IMR-90 (cell line): Measurements from ENCODE around the gene CDKL1. TPM values are rescaled to one million over a fixed set of nuclear protein-coding genes. Genes with fewer than 3 reads are reported as not detected.

Experiments
- ATAC-seq: fragments of 200-7000 bp; cut with Tn5 transposase; 2 replicates; pipeline ENCODE4 v1.9.1; 2020; ENCODE audit warnings: low read depth, mild to moderate bottlenecking, moderate library complexity
- BruUV-seq: library from RNA; stranded (reverse); fragments of 400-500 nt; replicated peaks from 2 replicates; lab custom pipeline; 2021; lab: Mats Ljungman, UMichigan
- CTCF ChIA-PET: fragments of 300-600 bp; formaldehyde crosslinking; extraction: SDS; loops from one replicate; lab custom pipeline; 2021; ENCODE audit warnings: antibody characterized with exemption; lab: Yijun Ruan, JAX
- POLR2A ChIA-PET: fragments of 300-600 bp; sonication (Branson Sonifier 250); formaldehyde crosslinking; loops from one replicate; lab custom pipeline; 2022; ENCODE audit warnings: antibody characterized with exemption; ENCODE audit not compliant: unreplicated experiment; lab: Charles Lee
- DNase-seq: peaks from one replicate; pipeline ENCODE4 v3.0.0; 2013
- H2AFZ ChIP-seq: replicated peaks from 2 replicates; pipeline ENCODE3; 2013; ENCODE audit warnings: low read length, mild to moderate bottlenecking; ENCODE audit not compliant: poor library complexity
- H2AK5ac ChIP-seq: 2 replicates; pipeline ENCODE4 v1.6.1; 2013; ENCODE audit warnings: low read depth, low read length, inconsistent platforms
- H2AK9ac ChIP-seq: replicated peaks from 2 replicates; pipeline ENCODE3; 2013; ENCODE audit warnings: mild to moderate bottlenecking, low read depth, low read length, moderate library complexity; ENCODE audit not compliant: poor library complexity
- H2BK120ac ChIP-seq: 2 replicates; pipeline ENCODE4 v1.6.1; 2013; ENCODE audit warnings: low read depth, low read length, inconsistent platforms
- H2BK15ac ChIP-seq: 3 replicates; pipeline ENCODE4 v1.6.1; 2013; ENCODE audit warnings: low read depth, low read length, inconsistent platforms
- H2BK20ac ChIP-seq: 2 replicates; pipeline ENCODE4 v1.6.1; 2013; ENCODE audit warnings: low read depth, mild to moderate bottlenecking, inconsistent platforms, low read length, moderate library complexity
- H2BK5ac ChIP-seq: 2 replicates; pipeline ENCODE4 v1.6.1; 2013; ENCODE audit warnings: mild to moderate bottlenecking, low read depth, low read length, inconsistent platforms; ENCODE audit not compliant: poor library complexity, severe bottlenecking
- H3K14ac ChIP-seq: replicated peaks from 2 replicates; pipeline ENCODE4 v1.6.1; 2013; ENCODE audit warnings: low read depth, low read length, inconsistent platforms
- H3K18ac ChIP-seq: 2 replicates; pipeline ENCODE4 v1.6.1; 2013; ENCODE audit warnings: low read depth, low read length, control low read depth
- H3K23ac ChIP-seq: 2 replicates; pipeline ENCODE4 v1.6.1; 2013; ENCODE audit warnings: low read depth, low read length, inconsistent platforms
- H3K27ac ChIP-seq: 2 replicates; pipeline ENCODE4 v1.5.1; 2013; ENCODE audit warnings: mild to moderate bottlenecking, control low read depth, low read length; ENCODE audit not compliant: insufficient read depth
- H3K27me3 ChIP-seq: 2 replicates; pipeline ENCODE4 v1.6.1; 2013; ENCODE audit warnings: low read length; ENCODE audit not compliant: control insufficient read depth, insufficient read depth
- H3K36me3 ChIP-seq: 2 replicates; pipeline ENCODE4 v1.6.1; 2013; ENCODE audit warnings: low read length, mixed read lengths; ENCODE audit not compliant: control insufficient read depth, insufficient read depth
- H3K4ac ChIP-seq: 2 replicates; pipeline ENCODE4 v1.6.1; 2013; ENCODE audit warnings: low read depth, low read length, inconsistent platforms
- H3K4me1 ChIP-seq: 2 replicates; pipeline ENCODE4 v1.6.1; 2013; ENCODE audit warnings: low read length, mixed read lengths; ENCODE audit not compliant: control insufficient read depth, insufficient read depth
- H3K4me2 ChIP-seq: 2 replicates; pipeline ENCODE4 v1.6.1; 2013; ENCODE audit warnings: low read depth, mild to moderate bottlenecking, control low read depth, low read length, moderate library complexity
- H3K4me3 ChIP-seq: 2 replicates; pipeline ENCODE4 v1.5.1; 2013; ENCODE audit warnings: low read depth, mild to moderate bottlenecking, control low read depth, low read length, moderate library complexity; ENCODE audit not compliant: insufficient read depth
- H3K56ac ChIP-seq: 2 replicates; pipeline ENCODE4 v1.6.1; 2013; ENCODE audit warnings: low read length, inconsistent platforms; ENCODE audit not compliant: insufficient read depth; ENCODE audit errors: extremely low read depth
- H3K79me1 ChIP-seq, 2 experiments: 2 replicates each; pipeline ENCODE4 v1.6.1; 2013; ENCODE audit warnings: low read length in 2 of 2, inconsistent platforms in 1 of 2, low read depth in 1 of 2
- H3K9ac ChIP-seq: 2 replicates; pipeline ENCODE4 v1.6.1; 2013; ENCODE audit warnings: low read depth, low read length, control low read depth
- H3K9me1 ChIP-seq: 2 replicates; pipeline ENCODE4 v1.6.1; 2013; ENCODE audit warnings: low read length, inconsistent platforms; ENCODE audit not compliant: insufficient read depth
- H3K9me3 ChIP-seq: 2 replicates; pipeline ENCODE4 v1.6.1; 2013; ENCODE audit warnings: low read length; ENCODE audit not compliant: control insufficient read depth, insufficient read depth
- H4K20me1 ChIP-seq: 2 replicates; pipeline ENCODE4 v1.6.1; 2013; ENCODE audit warnings: low read length, inconsistent platforms; ENCODE audit not compliant: insufficient read depth
- H4K5ac ChIP-seq: 2 replicates; pipeline ENCODE4 v1.6.1; 2013; ENCODE audit warnings: mild to moderate bottlenecking, low read depth, low read length, control low read depth
- H4K8ac ChIP-seq, 2 experiments: 2 replicates each; pipeline ENCODE4 v1.6.1; 2013; ENCODE audit warnings: low read depth in 2 of 2, low read length in 2 of 2, control low read depth in 1 of 2, inconsistent platforms in 1 of 2
- H4K91ac ChIP-seq: 2 replicates; pipeline ENCODE4 v1.6.1; 2013; ENCODE audit warnings: low read depth, low read length, inconsistent platforms; ENCODE audit not compliant: insufficient read depth
- CHD1 ChIP-seq: IDR thresholded peaks from 2 replicates; pipeline ENCODE4 v1.6.1; 2012; ENCODE audit warnings: low read depth, low read length, improper control_type of control experiment
- CTCF ChIP-seq: conservative IDR thresholded peaks from 2 replicates; pipeline ENCODE4 v1.5.1; 2012; ENCODE audit warnings: mild to moderate bottlenecking, low read depth, low read length, improper control_type of control experiment
- FOS ChIP-seq: fragments of 150-350 bp; IDR thresholded peaks from 2 replicates; pipeline ENCODE4 v1.6.1; 2016; ENCODE audit warnings: low read depth, low read length
- MAFK ChIP-seq: IDR thresholded peaks from 2 replicates; pipeline ENCODE4 v1.6.1; 2012; ENCODE audit warnings: low read depth, low read length, improper control_type of control experiment
- NFE2L2 ChIP-seq: fragments of 150-350 bp; IDR thresholded peaks from 2 replicates; pipeline ENCODE4 v1.6.1; 2016; ENCODE audit warnings: low read depth, mild to moderate bottlenecking, low read length
- POLR2A ChIP-seq: IDR thresholded peaks from 2 replicates; pipeline ENCODE4 v1.6.1; 2012; ENCODE audit warnings: mild to moderate bottlenecking, low read depth, low read length
- RCOR1 ChIP-seq: IDR thresholded peaks from 2 replicates; pipeline ENCODE4 v1.6.1; 2012; ENCODE audit warnings: mild to moderate bottlenecking, low read length, improper control_type of control experiment; ENCODE audit not compliant: insufficient replicate concordance
- RFX5 ChIP-seq: IDR thresholded peaks from 2 replicates; pipeline ENCODE4 v1.8.0; 2012; ENCODE audit warnings: low read depth, mild to moderate bottlenecking, low read length, moderate library complexity
- USF2 ChIP-seq: fragments of 150-350 bp; IDR thresholded peaks from 2 replicates; pipeline ENCODE4 v1.6.1; 2017; ENCODE audit warnings: mild to moderate bottlenecking, antibody characterized with exemption, low read length, low read depth
- WGBS, 2 experiments: methylation state at CpG; one replicate each; pipeline versions ENCODE4 v1.1.5 to v1.1.7; 2013; ENCODE audit warnings: missing lambda C conversion rate in 2 of 2; ENCODE audit not compliant: insufficient read length in 1 of 2; ENCODE audit errors: extremely low coverage in 2 of 2; 5-methylcytosine and 5-hydroxymethylcytosine counted together
- dilution Hi-C: fragments of 300-500 bp; cut with HindIII; formaldehyde crosslinking; loops from one replicate; pipeline ENCODE4 v1.14.3; 2018; ENCODE audit warnings: low sequenced_read_pairs; ENCODE audit not compliant: unreplicated experiment
- in situ Hi-C: fragments of 300-500 bp; cut with MboI; formaldehyde crosslinking; loops from 3 replicates; pipeline ENCODE4 v1.14.3; 2019; ENCODE audit warnings: low sequenced_read_pairs, inconsistent platforms, mixed read lengths
- intact Hi-C: fragments of 100-400 bp; cut with micrococcal nuclease; formaldehyde crosslinking; loops from 2 replicates; pipeline ENCODE4 v1.10.0; 2022
- polyA plus RNA-seq, 3 experiments: library from polyadenylated mRNA; depleted of rRNA; stranded (reverse); fragments of >200 nt; gene quantifications; 2 replicates each; pipeline ENCODE4 v1.2.3, GENCODE V29; 2012; ENCODE audit warnings: low replicate concordance in 1 of 3
- total RNA-seq: library from RNA; depleted of rRNA; stranded (reverse); fragments of >200 nt; gene quantifications from 2 replicates; pipeline ENCODE4 v1.2.3, GENCODE V29; 2012

CDKL1 gene
- total and polyA plus RNA-seq, 2 of the 4 experiments (the other 2 are of a cell fraction), result 1.9 to 3.8 TPM

GRCh38 chr14:50288146-50288545 is 108.5 kb downstream of the CDKL1 start:
- 100% methylated on average over 2 of the region's 5 CpGs; no CpG with 5 or more reads in 1 of the 2 experiments for WGBS, 2 experiments
- in situ Hi-C loops, result no loop called here
- CTCF ChIA-PET, result interaction anchor here (0.6 kb wide), 1 partner anchor 18 kb away, joined by 5 read pairs; no protein-coding TSS in a partner anchor

More at GRCh38 chr14:50288146-50288545, 108.5 kb downstream of the CDKL1 start:
- Histone ChIP-seq H3K9ac (no peak overlapping the region), H3K18ac (no peak overlapping the region), H2BK20ac (no peak overlapping the region), H3K4me1 (no peaks in the 10 kb centered on the region), H2BK15ac (no peak overlapping the region), H3K27ac (no peak overlapping the region), H4K5ac (no peak overlapping the region), H2AFZ (no peak overlapping the region), H2BK120ac (no peak overlapping the region), H3K27me3 (no peaks in the 10 kb centered on the region), H4K8ac (no peak overlapping the region), H3K4me2 (no peak overlapping the region), H2AK9ac (no peak overlapping the region), H3K9me3 (no peaks in the 10 kb centered on the region), H2AK5ac (no peak overlapping the region), H3K9me1 (no peaks in the 10 kb centered on the region), H4K20me1 (no peaks in the 10 kb centered on the region), H3K14ac (no peak overlapping the region), H4K91ac (no peak overlapping the region), H3K79me1 (no peaks in the 10 kb centered on the region), H3K4ac (no peak overlapping the region), H3K56ac (no peak overlapping the region), H2BK5ac (no peak overlapping the region), H3K23ac (no peak overlapping the region), H3K4me3 (no peak overlapping the region), H3K36me3 (no peaks in the 10 kb centered on the region)
- POLR2A ChIA-PET, result interaction anchor here (0.9 kb wide), 1 partner anchor 24 kb away, joined by 3 read pairs; no protein-coding TSS in a partner anchor
- DNase-seq, result no peak
- ATAC-seq, result no peak
- BruUV-seq, result no TSS peak
- intact Hi-C loops (no loop called here), dilution Hi-C loops (no loop called here)
- TF ChIP-seq NFE2L2, result no peak
- no peak for TF ChIP-seq USF2
- TF ChIP-seq POLR2A, result no peak
- no peak for TF ChIP-seq CTCF
- no peak for TF ChIP-seq RFX5
- TF ChIP-seq FOS, result no peak
- TF ChIP-seq CHD1, result no peak
- TF ChIP-seq MAFK, result no peak
- no peak for TF ChIP-seq RCOR1
